HUES64 (cell line): ENCODE data around the gene PTPRN2.

Source experiments
- H3K27ac ChIP-seq: 2 replicates; pipeline ENCODE4 v1.7.0; 2013; ENCODE audit warnings: low read depth, low read length, inconsistent platforms
- H3K27me3 ChIP-seq: 2 replicates; pipeline ENCODE4 v1.6.1; 2013; ENCODE audit warnings: mild to moderate bottlenecking, low read length; ENCODE audit not compliant: insufficient read depth
- H3K36me3 ChIP-seq: 2 replicates; pipeline ENCODE4 v1.6.1; 2013; ENCODE audit warnings: mild to moderate bottlenecking, low read length; ENCODE audit not compliant: insufficient read depth
- H3K4me1 ChIP-seq: 2 replicates; pipeline ENCODE4 v1.6.1; 2013; ENCODE audit warnings: mild to moderate bottlenecking, low read length, moderate library complexity; ENCODE audit not compliant: insufficient read depth
- H3K4me3 ChIP-seq: 2 replicates; pipeline ENCODE4 v1.5.1; 2013; ENCODE audit warnings: mild to moderate bottlenecking, low read length, moderate library complexity
- H3K9ac ChIP-seq: 2 replicates; pipeline ENCODE4 v1.6.1; 2013; ENCODE audit warnings: mild to moderate bottlenecking, low read depth, low read length
- H3K9me3 ChIP-seq: 2 replicates; pipeline ENCODE4 v1.6.1; 2013; ENCODE audit warnings: low read depth, low read length; ENCODE audit not compliant: insufficient read depth
- WGBS: fragments of 150-250, 120-280 bp; methylation state at CpG from one replicate; pipeline ENCODE4 v1.1.7; 2013; ENCODE audit warnings: missing lambda C conversion rate; 5-methylcytosine and 5-hydroxymethylcytosine counted together

Gene PTPRN2

GRCh38 chr7:157552295-157552993 lies 1035.2 kb downstream of the PTPRN2 start:
- no peaks in the 10 kb centered on the region for H3K36me3 ChIP-seq
- H3K4me3 ChIP-seq = no peak overlapping the region
- no peaks in the 10 kb centered on the region for H3K4me1 ChIP-seq
- peaks cover 91% of the 10 kb centered on the region for H3K9me3 ChIP-seq
- 80% methylated on average over 26 of the region's 26 CpGs for WGBS
- no peak overlapping the region for H3K9ac ChIP-seq
- H3K27ac ChIP-seq = no peak overlapping the region
- no peaks in the 10 kb centered on the region for H3K27me3 ChIP-seq

- H3K4me1 ChIP-seq = no peaks in the 10 kb centered on the region
- H3K27ac ChIP-seq = no peak overlapping the region
- no peak overlapping the region for H3K9ac ChIP-seq
- no peak overlapping the region for H3K4me3 ChIP-seq
- no peaks in the 10 kb centered on the region for H3K27me3 ChIP-seq
- H3K9me3 ChIP-seq = peaks cover 91% of the 10 kb centered on the region
- H3K36me3 ChIP-seq = no peaks in the 10 kb centered on the region
- WGBS = 76% methylated on average over 13 of the region's 13 CpGs
Measured at GRCh38 chr7:157551325-157552070, 1036.1 kb downstream of the PTPRN2 start.

- H3K4me3 ChIP-seq = no peak overlapping the region
- H3K9ac ChIP-seq = no peak overlapping the region
- H3K9me3 ChIP-seq = peaks cover 91% of the 10 kb centered on the region
- H3K4me1 ChIP-seq = no peaks in the 10 kb centered on the region
- H3K27ac ChIP-seq = no peak overlapping the region
- H3K27me3 ChIP-seq = no peaks in the 10 kb centered on the region
- WGBS = 84% methylated on average over 30 of the region's 31 CpGs
- no peaks in the 10 kb centered on the region for H3K36me3 ChIP-seq
Measured at GRCh38 chr7:157550300-157551275, 1037.0 kb downstream of the PTPRN2 start.

GRCh38 chr7:157549612-157550299 lies 1037.9 kb downstream of the PTPRN2 start:
- no peak overlapping the region for H3K27ac ChIP-seq
- H3K9ac ChIP-seq = no peak overlapping the region
- H3K9me3 ChIP-seq = peaks cover 92% of the 10 kb centered on the region
- no peaks in the 10 kb centered on the region for H3K36me3 ChIP-seq
- no peak overlapping the region for H3K4me3 ChIP-seq
- H3K4me1 ChIP-seq = no peaks in the 10 kb centered on the region
- 91% methylated on average over 22 of the region's 22 CpGs for WGBS
- no peaks in the 10 kb centered on the region for H3K27me3 ChIP-seq

GRCh38 chr7:157548691-157549303 lies 1038.8 kb downstream of the PTPRN2 start:
- Histone ChIP-seq H3K4me3 (no peak overlapping the region), H3K36me3 (no peaks in the 10 kb centered on the region), H3K9me3 (peaks cover 97% of the 10 kb centered on the region), H3K4me1 (no peaks in the 10 kb centered on the region), H3K9ac (no peak overlapping the region), H3K27me3 (no peaks in the 10 kb centered on the region), H3K27ac (no peak overlapping the region)
- 84% methylated on average over 24 of the region's 24 CpGs for WGBS

- Histone ChIP-seq H3K36me3 (no peaks in the 10 kb centered on the region), H3K9me3 (peaks cover 97% of the 10 kb centered on the region), H3K27ac (no peak overlapping the region), H3K4me3 (no peak overlapping the region), H3K27me3 (no peaks in the 10 kb centered on the region), H3K4me1 (no peaks in the 10 kb centered on the region), H3K9ac (no peak overlapping the region)
- WGBS = 90% methylated on average over 23 of the region's 23 CpGs
Measured at GRCh38 chr7:157547611-157548010, 1040.0 kb downstream of the PTPRN2 start.

GRCh38 chr7:157547102-157547501 lies 1040.5 kb downstream of the PTPRN2 start:
- WGBS = 71% methylated on average over 7 of the region's 7 CpGs
- Histone ChIP-seq H3K4me1 (no peaks in the 10 kb centered on the region), H3K36me3 (no peaks in the 10 kb centered on the region), H3K9ac (no peak overlapping the region), H3K27ac (no peak overlapping the region), H3K9me3 (peaks cover 97% of the 10 kb centered on the region), H3K4me3 (no peak overlapping the region), H3K27me3 (no peaks in the 10 kb centered on the region)

GRCh38 chr7:157545681-157546060 lies 1042.0 kb downstream of the PTPRN2 start:
- WGBS = 87% methylated on average over 17 of the region's 17 CpGs

GRCh38 chr7:157544980-157545680 lies 1042.5 kb downstream of the PTPRN2 start:
- Histone ChIP-seq H3K27ac (no peak overlapping the region), H3K4me3 (no peak overlapping the region), H3K36me3 (no peaks in the 10 kb centered on the region), H3K9ac (no peak overlapping the region), H3K27me3 (no peaks in the 10 kb centered on the region), H3K4me1 (no peaks in the 10 kb centered on the region), H3K9me3 (peaks cover 99% of the 10 kb centered on the region)
- WGBS = 84% methylated on average over 17 of the region's 17 CpGs

More at GRCh38 chr7:157545681-157546060, 1042.0 kb downstream of the PTPRN2 start:
- Histone ChIP-seq H3K4me1 (no peaks in the 10 kb centered on the region), H3K9ac (no peak overlapping the region), H3K27ac (no peak overlapping the region), H3K9me3 (peaks cover 99% of the 10 kb centered on the region), H3K4me3 (no peak overlapping the region), H3K36me3 (no peaks in the 10 kb centered on the region), H3K27me3 (no peaks in the 10 kb centered on the region)

- Histone ChIP-seq H3K27ac (no peak overlapping the region), H3K36me3 (no peaks in the 10 kb centered on the region), H3K4me1 (no peaks in the 10 kb centered on the region), H3K27me3 (no peaks in the 10 kb centered on the region), H3K9me3 (peaks cover 98% of the 10 kb centered on the region), H3K4me3 (no peak overlapping the region), H3K9ac (no peak overlapping the region)
- 87% methylated on average over 19 of the region's 19 CpGs for WGBS
Measured at GRCh38 chr7:157544226-157544625, 1043.4 kb downstream of the PTPRN2 start.
